Measurements from ENCODE around the gene EEIG2.

Gene EEIG2

GRCh38 chr1:108532730-108533129 is 27.2 kb upstream of the EEIG2 start:
- TF ChIP-seq NFIC (IDR thresholded peaks at IDR 0.05) (no peak), EP300 (IDR thresholded peaks at IDR 0.05; ENCODE audit: borderline replicate concordance) (no peak), ZBTB7A (IDR thresholded peaks at IDR 0.05; ENCODE audit: low read depth) (no peak), RAD21 (IDR thresholded peaks at IDR 0.05; ENCODE audit: low read depth) (no peak), TEAD4 (IDR thresholded peaks at IDR 0.05) (no peak), FOXM1 (IDR thresholded peaks at IDR 0.05; ENCODE audit: borderline replicate concordance, low read depth) (no peak), EGR1 (IDR thresholded peaks at IDR 0.05) (no peak), YY1 (IDR thresholded peaks at IDR 0.05; ENCODE audit: low read depth) (no peak)

- TF ChIP-seq CREB1 (IDR thresholded peaks at IDR 0.05; ENCODE audit: low read depth): no peak
- no peak for TF ChIP-seq YY1 (IDR thresholded peaks at IDR 0.05; ENCODE audit: low read depth)
- no peak for TF ChIP-seq TEAD4 (IDR thresholded peaks at IDR 0.05)
- no peak for TF ChIP-seq ZBTB7A (IDR thresholded peaks at IDR 0.05; ENCODE audit: low read depth)
- TF ChIP-seq REST (IDR thresholded peaks at IDR 0.05; ENCODE audit: low read depth): no peak
- TF ChIP-seq EGR1 (IDR thresholded peaks at IDR 0.05): no peak
- TF ChIP-seq TCF12 (IDR thresholded peaks at IDR 0.05; ENCODE audit: low read depth): no peak
- no peak for TF ChIP-seq RAD21 (IDR thresholded peaks at IDR 0.05; ENCODE audit: low read depth)
- TF ChIP-seq FOXM1 (IDR thresholded peaks at IDR 0.05; ENCODE audit: borderline replicate concordance, low read depth): no peak
- no peak for TF ChIP-seq TAF1 (IDR thresholded peaks at IDR 0.05; ENCODE audit: low read depth)
- no peak for TF ChIP-seq NFIC (IDR thresholded peaks at IDR 0.05)
- no peak for TF ChIP-seq USF1 (IDR thresholded peaks at IDR 0.05)
- no peak for TF ChIP-seq EP300 (IDR thresholded peaks at IDR 0.05; ENCODE audit: borderline replicate concordance)
- no peak for TF ChIP-seq MAX (IDR thresholded peaks at IDR 0.05)
Observed at GRCh38 chr1:108533351-108534083, 26.4 kb upstream of the EEIG2 start.

GRCh38 chr1:108534759-108535158 is 25.1 kb upstream of the EEIG2 start:
- TF ChIP-seq FOXM1 (IDR thresholded peaks at IDR 0.05; ENCODE audit: borderline replicate concordance, low read depth) (no peak), YY1 (IDR thresholded peaks at IDR 0.05; ENCODE audit: low read depth) (no peak), EGR1 (IDR thresholded peaks at IDR 0.05) (no peak), RAD21 (IDR thresholded peaks at IDR 0.05; ENCODE audit: low read depth) (no peak), EP300 (IDR thresholded peaks at IDR 0.05; ENCODE audit: borderline replicate concordance) (no peak), CEBPB (IDR thresholded peaks at IDR 0.05) (no peak), CREB1 (IDR thresholded peaks at IDR 0.05; ENCODE audit: low read depth) (no peak), USF1 (IDR thresholded peaks at IDR 0.05) (no peak), TAF1 (IDR thresholded peaks at IDR 0.05; ENCODE audit: low read depth) (no peak), MAX (IDR thresholded peaks at IDR 0.05) (no peak), TCF12 (IDR thresholded peaks at IDR 0.05; ENCODE audit: low read depth) (no peak), NFIC (IDR thresholded peaks at IDR 0.05) (no peak), REST (IDR thresholded peaks at IDR 0.05; ENCODE audit: low read depth) (no peak), ZBTB7A (IDR thresholded peaks at IDR 0.05; ENCODE audit: low read depth) (no peak), TEAD4 (IDR thresholded peaks at IDR 0.05) (no peak)

GRCh38 chr1:108536791-108537190 is 23.1 kb upstream of the EEIG2 start:
- peak; percentile 73 for TF ChIP-seq USF1 (IDR thresholded peaks at IDR 0.05)

GRCh38 chr1:108537976-108538375 is 21.9 kb upstream of the EEIG2 start:
- TF ChIP-seq CEBPB (IDR thresholded peaks at IDR 0.05): no peak
- TF ChIP-seq RAD21 (IDR thresholded peaks at IDR 0.05; ENCODE audit: low read depth): no peak
- no peak for TF ChIP-seq TEAD4 (IDR thresholded peaks at IDR 0.05)
- no peak for TF ChIP-seq NFIC (IDR thresholded peaks at IDR 0.05)
- TF ChIP-seq TCF12 (IDR thresholded peaks at IDR 0.05; ENCODE audit: low read depth): no peak
- no peak for TF ChIP-seq YY1 (IDR thresholded peaks at IDR 0.05; ENCODE audit: low read depth)

- TF ChIP-seq ZBTB7A (IDR thresholded peaks at IDR 0.05; ENCODE audit: low read depth) (no peak), REST (IDR thresholded peaks at IDR 0.05; ENCODE audit: low read depth) (no peak), FOXM1 (IDR thresholded peaks at IDR 0.05; ENCODE audit: borderline replicate concordance, low read depth) (no peak)
Observed at GRCh38 chr1:108540977-108541376, 18.9 kb upstream of the EEIG2 start.
